Rectal smooth muscle tissue (tissue), 1 donor: ENCODE data around the gene EZH1.

Experiments used
- H3K27ac ChIP-seq: one replicate; pipeline ENCODE4 v1.7.0; 2013; ENCODE audit warnings: low read depth, low read length, inconsistent platforms
- H3K27me3 ChIP-seq: one replicate; pipeline ENCODE4 v1.7.0; 2013; ENCODE audit warnings: low read length; ENCODE audit not compliant: control insufficient read depth, insufficient read depth
- H3K36me3 ChIP-seq: one replicate; pipeline ENCODE4 v1.7.0; 2013; ENCODE audit warnings: low read length; ENCODE audit not compliant: control insufficient read depth, insufficient read depth
- H3K4me1 ChIP-seq: one replicate; pipeline ENCODE4 v1.7.0; 2013; ENCODE audit warnings: low read length; ENCODE audit not compliant: control insufficient read depth, insufficient read depth
- H3K4me3 ChIP-seq: one replicate; pipeline ENCODE4 v1.7.0; 2013; ENCODE audit warnings: low read length
- H3K9ac ChIP-seq: one replicate; pipeline ENCODE4 v1.7.0; 2013; ENCODE audit warnings: low read length

The EZH1 gene

GRCh38 chr17:42744806-42745617, at the start of gene EZH1:
Gene EZH1 (minus strand): TSS chr17:42745040. CDS start chr17:42728941, 16,099 bp downstream.
- no peaks in the 10 kb centered on the region for H3K36me3 ChIP-seq
- H3K27me3 ChIP-seq, result no peaks in the 10 kb centered on the region
- H3K27ac ChIP-seq, result peak within 1 kb of the TSS; percentile 92
- peak within 1 kb of the TSS; percentile 81 for H3K9ac ChIP-seq
- H3K4me3 ChIP-seq, result peak within 1 kb of the TSS; percentile 88
- peaks cover 6% of the 10 kb centered on the region for H3K4me1 ChIP-seq

GRCh38 chr17:42792545-42792944, 47.7 kb upstream of the EZH1 start:
- Histone ChIP-seq H3K36me3 (peaks cover 12% of the 10 kb centered on the region), H3K4me1 (peaks cover 4% of the 10 kb centered on the region), H3K4me3 (no peak overlapping the region), H3K9ac (no peak overlapping the region), H3K27me3 (no peaks in the 10 kb centered on the region), H3K27ac (no peak overlapping the region)

- H3K9ac ChIP-seq, result no peak overlapping the region
- no peaks in the 10 kb centered on the region for H3K27me3 ChIP-seq
- H3K27ac ChIP-seq, result no peak overlapping the region
- no peaks in the 10 kb centered on the region for H3K4me1 ChIP-seq
- no peak overlapping the region for H3K4me3 ChIP-seq
- peaks cover 7% of the 10 kb centered on the region for H3K36me3 ChIP-seq
Measured at GRCh38 chr17:42791948-42792347, 47.1 kb upstream of the EZH1 start.

GRCh38 chr17:42787266-42787665, 42.4 kb upstream of the EZH1 start:
- Histone ChIP-seq H3K36me3 (no peaks in the 10 kb centered on the region), H3K4me3 (no peak overlapping the region), H3K4me1 (no peaks in the 10 kb centered on the region), H3K27me3 (peaks cover 33% of the 10 kb centered on the region), H3K27ac (no peak overlapping the region), H3K9ac (no peak overlapping the region)

- no peaks in the 10 kb centered on the region for H3K4me1 ChIP-seq
- no peaks in the 10 kb centered on the region for H3K36me3 ChIP-seq
- no peak overlapping the region for H3K4me3 ChIP-seq
- no peak overlapping the region for H3K27ac ChIP-seq
- no peak overlapping the region for H3K9ac ChIP-seq
- peaks cover 37% of the 10 kb centered on the region for H3K27me3 ChIP-seq
Measured at GRCh38 chr17:42784811-42785592, 40.2 kb upstream of the EZH1 start.

GRCh38 chr17:42784409-42784808, 39.6 kb upstream of the EZH1 start:
- Histone ChIP-seq H3K4me3 (no peak overlapping the region), H3K27me3 (peaks cover 37% of the 10 kb centered on the region), H3K4me1 (no peaks in the 10 kb centered on the region), H3K27ac (no peak overlapping the region), H3K36me3 (no peaks in the 10 kb centered on the region), H3K9ac (no peak overlapping the region)

- peaks cover 37% of the 10 kb centered on the region for H3K27me3 ChIP-seq
- H3K4me3 ChIP-seq, result no peak overlapping the region
- no peak overlapping the region for H3K27ac ChIP-seq
- no peaks in the 10 kb centered on the region for H3K4me1 ChIP-seq
- H3K9ac ChIP-seq, result no peak overlapping the region
- H3K36me3 ChIP-seq, result peaks cover 6% of the 10 kb centered on the region
Measured at GRCh38 chr17:42783791-42784138, 38.9 kb upstream of the EZH1 start.

- Histone ChIP-seq H3K4me3 (no peak overlapping the region), H3K9ac (no peak overlapping the region), H3K36me3 (peaks cover 6% of the 10 kb centered on the region), H3K4me1 (no peaks in the 10 kb centered on the region), H3K27me3 (peaks cover 37% of the 10 kb centered on the region), H3K27ac (no peak overlapping the region)
Measured at GRCh38 chr17:42783062-42783790, 38.4 kb upstream of the EZH1 start.

- Histone ChIP-seq H3K27me3 (peaks cover 37% of the 10 kb centered on the region), H3K27ac (no peak overlapping the region), H3K9ac (no peak overlapping the region), H3K4me1 (no peaks in the 10 kb centered on the region), H3K4me3 (peak overlapping the region; percentile 51), H3K36me3 (peaks cover 12% of the 10 kb centered on the region)
Measured at GRCh38 chr17:42782166-42783061, 37.6 kb upstream of the EZH1 start.

GRCh38 chr17:42781639-42782165, 36.9 kb upstream of the EZH1 start:
- Histone ChIP-seq H3K4me1 (no peaks in the 10 kb centered on the region), H3K9ac (peak overlapping the region; percentile 24), H3K27me3 (peaks cover 37% of the 10 kb centered on the region), H3K4me3 (peak overlapping the region; percentile 51), H3K36me3 (peaks cover 13% of the 10 kb centered on the region), H3K27ac (no peak overlapping the region)

GRCh38 chr17:42780851-42781638, 36.2 kb upstream of the EZH1 start:
- Histone ChIP-seq H3K4me3 (peak overlapping the region; percentile 51), H3K4me1 (no peaks in the 10 kb centered on the region), H3K9ac (peak overlapping the region; percentile 40), H3K27ac (no peak overlapping the region), H3K36me3 (peaks cover 14% of the 10 kb centered on the region), H3K27me3 (peaks cover 35% of the 10 kb centered on the region)
